Spleen (tissue), 7 donors: Measurements from ENCODE around the gene PXDN.

Source experiments
- POLR2AphosphoS5 ChIP-seq, 3 donors: sonication (generic); formaldehyde crosslinking; IDR thresholded peaks; one replicate each; pipeline ENCODE4 v1.5.1; 2017; ENCODE audit warnings: antibody characterized with exemption in 3 of 3
- TF ChIP-seq, protein P1 (sequence below), 11 experiments: fragments of 200-600 bp in 7 of 11; fragments of 450-650 bp in 4 of 11; sonication (generic) in 4 of 11; IDR thresholded peaks in 8 of 11; conservative IDR thresholded peaks in 3 of 11; 1 replicate in 7 of 11; 2 replicates in 4 of 11; pipeline versions ENCODE4 v1.4.0 to v1.8.0; 2016 to 2021; ENCODE audit warnings: antibody characterized with exemption in 11 of 11, inconsistent platforms in 4 of 11, mild to moderate bottlenecking in 1 of 11
- donor health status: DM: no; HTN: no; CAD: no; lungs with moderate emphysema.
- donor health status: DM: no; HTN: no; CAD: no.
- donor health status: DM: no; HTN: no; CAD: no.

DNA sequence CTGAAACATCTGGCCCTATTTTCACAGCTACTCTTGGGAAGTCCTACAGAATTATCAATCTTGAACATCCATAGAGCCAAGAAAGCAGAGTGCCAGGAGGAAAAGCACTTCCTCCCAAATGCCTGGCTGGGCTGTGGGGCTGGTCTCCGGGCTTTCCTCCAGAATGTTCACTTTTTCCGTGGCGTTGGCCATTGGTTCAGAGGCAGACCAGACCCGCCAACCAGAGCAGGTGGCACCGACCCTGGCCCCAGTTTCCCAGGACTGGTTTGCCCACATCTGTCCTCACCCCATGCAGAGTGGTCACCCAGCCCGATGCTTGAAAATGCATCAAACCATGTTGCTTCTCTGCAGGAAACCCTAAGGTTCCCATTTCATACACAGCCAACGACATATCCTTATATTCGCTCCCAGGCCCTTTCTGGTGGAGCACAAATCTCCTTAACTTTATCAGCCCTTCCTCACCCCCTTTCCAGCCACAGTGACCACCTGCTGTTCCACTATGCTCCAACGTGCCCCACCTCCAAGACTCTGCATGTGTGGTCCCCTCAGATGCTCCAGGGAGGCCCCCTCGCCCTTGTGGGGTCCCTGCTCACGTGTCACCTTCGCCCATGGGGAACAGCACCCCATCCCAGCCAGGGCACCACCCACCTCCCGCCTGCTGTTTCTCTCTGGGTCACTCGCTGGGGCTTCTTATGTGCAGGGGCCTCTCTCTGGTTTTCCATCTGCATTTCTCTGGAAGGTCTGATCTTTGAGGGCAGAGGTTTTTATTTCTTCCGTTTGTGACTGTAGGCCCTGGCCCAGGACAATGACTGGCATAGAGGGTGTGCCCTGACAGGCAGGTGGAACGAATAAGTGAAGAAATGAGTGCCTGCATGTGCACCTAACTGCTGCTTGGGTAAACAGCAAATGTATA is 92.9 kb downstream of the PXDN start:
- TF ChIP-seq, protein P1, sequence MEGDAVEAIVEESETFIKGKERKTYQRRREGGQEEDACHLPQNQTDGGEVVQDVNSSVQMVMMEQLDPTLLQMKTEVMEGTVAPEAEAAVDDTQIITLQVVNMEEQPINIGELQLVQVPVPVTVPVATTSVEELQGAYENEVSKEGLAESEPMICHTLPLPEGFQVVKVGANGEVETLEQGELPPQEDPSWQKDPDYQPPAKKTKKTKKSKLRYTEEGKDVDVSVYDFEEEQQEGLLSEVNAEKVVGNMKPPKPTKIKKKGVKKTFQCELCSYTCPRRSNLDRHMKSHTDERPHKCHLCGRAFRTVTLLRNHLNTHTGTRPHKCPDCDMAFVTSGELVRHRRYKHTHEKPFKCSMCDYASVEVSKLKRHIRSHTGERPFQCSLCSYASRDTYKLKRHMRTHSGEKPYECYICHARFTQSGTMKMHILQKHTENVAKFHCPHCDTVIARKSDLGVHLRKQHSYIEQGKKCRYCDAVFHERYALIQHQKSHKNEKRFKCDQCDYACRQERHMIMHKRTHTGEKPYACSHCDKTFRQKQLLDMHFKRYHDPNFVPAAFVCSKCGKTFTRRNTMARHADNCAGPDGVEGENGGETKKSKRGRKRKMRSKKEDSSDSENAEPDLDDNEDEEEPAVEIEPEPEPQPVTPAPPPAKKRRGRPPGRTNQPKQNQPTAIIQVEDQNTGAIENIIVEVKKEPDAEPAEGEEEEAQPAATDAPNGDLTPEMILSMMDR (IDR thresholded peaks at IDR 0.05 in 8 of 11, conservative IDR thresholded peaks at IDR 0.05 in 3 of 11), result no peak
- no peak for TF ChIP-seq POLR2AphosphoS5 (IDR thresholded peaks at IDR 0.05)
